KG1 (cell line): Measurements from ENCODE around the gene ACOT8.
"Not testable (repeated sequence)": the region's sequence is repeated elsewhere in the genome, so short reads cannot be mapped to it uniquely, and the experiment has no call there.

Experiments
- DNase-seq: peaks from one replicate; lab custom pipeline; 2025; lab: John Stamatoyannopoulos, UW

The ACOT8 gene

DNA sequence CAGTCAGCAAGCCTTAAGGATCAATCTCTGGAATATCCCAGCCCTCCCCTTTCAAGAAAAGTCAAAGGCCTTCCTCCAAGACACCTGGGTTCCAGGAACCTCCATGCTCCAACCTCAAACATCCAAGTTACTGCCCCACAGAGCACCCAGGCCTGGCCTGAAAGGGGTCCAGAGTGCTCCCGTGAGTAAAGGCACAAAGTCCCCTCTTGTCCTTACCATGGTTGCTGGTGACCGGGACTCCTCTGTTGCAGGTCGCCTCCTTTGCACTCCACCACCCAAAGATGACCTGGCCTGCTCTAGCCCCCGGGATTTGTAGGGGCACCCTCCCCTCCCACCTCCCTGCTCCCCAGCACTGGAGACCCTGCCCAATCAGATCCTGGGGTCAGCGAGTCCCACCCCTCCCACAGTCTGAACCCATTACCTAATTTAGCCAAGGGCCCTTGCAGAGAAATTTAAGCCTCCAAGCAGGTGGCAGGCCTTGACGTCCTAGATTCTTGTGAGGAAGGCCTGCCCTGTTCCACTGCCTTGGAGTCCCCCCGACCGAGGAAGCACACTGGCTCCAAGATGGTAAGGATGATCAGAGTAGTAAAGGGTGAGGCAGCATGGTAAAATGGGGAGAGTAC, 30.1 kb downstream of the ACOT8 start, which contains the start of gene TNNC2:
Gene TNNC2 (minus strand): TSS at position 283 of the 623 bp plus-strand sequence. CDS start 64 bp downstream, at position 219.
- DNase-seq, result no peak

DNA sequence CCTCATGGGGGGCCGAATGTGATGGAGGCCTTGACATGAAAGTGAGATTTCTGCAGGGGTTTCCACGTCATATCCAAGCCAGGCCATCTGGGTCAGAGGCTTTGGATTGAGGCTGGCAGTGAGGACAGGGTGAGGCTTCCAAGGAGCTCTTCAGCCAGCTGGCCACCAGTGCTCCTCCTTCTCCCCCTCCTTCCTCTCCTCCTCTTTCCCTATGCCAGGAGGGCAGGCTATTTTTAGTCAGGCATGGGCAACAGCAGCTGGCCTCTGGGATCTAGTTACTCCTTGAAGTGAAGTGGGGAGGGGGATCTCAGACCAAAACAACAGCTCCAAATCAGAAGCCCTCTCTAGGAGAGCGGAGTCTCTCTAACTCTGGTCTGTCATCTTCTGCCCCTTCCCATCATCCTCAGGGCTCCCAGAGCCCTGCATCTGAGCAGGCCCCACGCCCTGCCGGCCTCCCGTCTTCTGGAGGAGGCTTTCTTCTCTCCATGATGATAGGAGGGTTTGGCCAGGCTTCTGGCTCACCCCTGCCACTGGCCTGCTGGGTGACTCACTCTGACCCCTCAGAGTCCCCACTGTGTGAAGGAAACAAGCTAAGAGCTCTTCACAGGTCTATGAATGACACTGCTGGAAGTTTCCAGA, 30.7 kb downstream of the ACOT8 start:
- DNase-seq, result no peak

DNA sequence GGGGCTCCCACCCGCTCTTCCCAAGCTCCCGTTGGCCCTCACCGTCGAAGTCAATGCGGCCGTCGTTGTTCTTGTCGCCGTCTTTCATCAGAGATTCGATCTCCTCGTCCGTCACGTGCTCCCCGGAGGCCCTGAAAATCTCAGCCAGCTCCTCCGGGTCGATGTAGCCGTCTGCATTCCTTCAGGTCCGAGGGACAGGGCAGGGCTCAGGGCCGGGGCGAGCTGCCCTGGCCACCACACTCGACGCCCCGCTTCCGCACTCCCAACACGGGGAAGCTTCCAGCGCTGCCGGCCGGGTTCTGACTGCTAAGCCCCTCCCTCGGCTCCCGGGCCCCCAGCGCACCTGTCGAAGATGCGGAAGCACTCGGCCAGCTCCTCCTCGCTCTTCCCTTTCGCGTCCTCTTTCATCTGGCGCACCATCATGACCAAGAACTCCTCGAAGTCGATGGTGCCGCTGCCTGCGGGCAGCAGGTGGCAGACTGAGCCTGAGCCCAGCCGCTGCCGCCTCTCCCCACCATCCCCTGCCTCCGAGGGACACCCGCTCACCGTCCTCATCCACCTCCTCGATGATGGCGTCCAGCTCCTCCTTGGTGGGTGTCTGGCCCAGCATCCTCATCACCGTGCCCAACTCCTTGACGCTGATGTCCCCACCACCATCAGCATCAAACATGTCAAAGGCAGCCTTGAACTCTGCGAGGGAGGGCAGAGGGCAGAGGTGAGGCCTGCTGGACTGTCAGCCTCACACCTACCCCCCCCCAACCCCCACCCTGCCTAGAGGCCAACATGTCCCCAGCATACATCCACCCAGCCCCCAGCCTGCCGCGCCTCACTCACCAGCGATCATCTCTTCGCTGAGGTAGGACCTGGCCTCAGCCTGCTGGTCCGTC, 33.0 kb downstream of the ACOT8 start:
- no peak for DNase-seq

DNA sequence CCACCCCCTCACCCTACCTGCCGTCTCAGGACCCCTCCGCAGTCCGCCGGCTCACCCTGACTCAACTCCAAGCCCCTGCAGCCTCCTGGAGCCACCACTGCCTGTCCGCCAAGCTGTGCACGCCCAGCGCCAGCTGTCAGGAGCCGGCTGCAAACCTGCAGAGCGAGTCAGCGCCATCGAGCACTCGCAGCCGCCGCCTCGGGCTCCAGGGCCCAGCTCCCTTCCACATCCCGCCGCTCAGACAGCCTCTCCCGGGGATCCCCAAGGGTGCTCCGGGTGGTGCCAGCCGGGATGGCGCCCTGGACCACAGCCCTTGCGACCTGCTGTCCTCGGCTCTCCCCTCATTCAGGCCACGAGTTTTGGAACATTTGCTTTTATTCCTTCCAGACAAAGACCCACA, 34.3 kb downstream of the ACOT8 start:
- no peak for DNase-seq

DNA sequence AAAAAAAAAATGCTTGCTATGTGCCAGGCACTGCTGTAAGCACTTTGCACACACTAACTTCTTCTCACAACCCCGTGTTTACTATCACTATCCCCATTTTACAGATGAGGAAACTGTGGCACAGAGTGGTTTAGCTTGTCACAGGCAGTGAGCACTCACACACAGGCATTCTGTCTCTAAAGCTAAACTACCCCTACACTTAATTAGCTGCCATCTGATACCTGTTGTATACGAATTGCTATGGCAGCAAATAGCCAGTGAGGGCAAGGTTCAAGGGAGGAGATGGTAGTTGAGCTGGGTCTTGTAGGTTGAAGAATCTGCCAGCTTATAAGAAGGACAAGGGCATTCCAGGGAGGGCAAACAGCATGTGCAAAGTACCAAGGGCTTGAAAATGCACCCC, 35.2 kb downstream of the ACOT8 start:
- no peak for DNase-seq

DNA sequence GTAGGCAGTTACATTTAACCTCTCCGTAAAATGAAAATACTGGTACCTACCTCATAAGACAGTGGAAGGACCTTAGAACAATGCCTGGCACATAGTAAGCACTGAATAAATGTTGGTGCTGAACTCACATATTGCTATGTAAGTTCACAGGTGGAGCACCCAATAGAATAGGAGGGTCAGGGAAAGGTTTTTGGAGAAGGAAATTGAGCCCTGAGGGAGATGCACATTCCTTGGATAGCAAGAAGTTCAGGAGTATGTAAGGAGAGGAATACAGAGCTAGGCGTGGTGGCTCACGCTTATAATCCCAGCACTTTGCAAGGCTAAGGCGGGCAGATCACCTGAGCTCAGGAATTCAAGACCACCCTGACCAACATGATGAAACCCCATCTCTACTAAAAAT, 37.7 kb downstream of the ACOT8 start:
- no peak for DNase-seq

DNA sequence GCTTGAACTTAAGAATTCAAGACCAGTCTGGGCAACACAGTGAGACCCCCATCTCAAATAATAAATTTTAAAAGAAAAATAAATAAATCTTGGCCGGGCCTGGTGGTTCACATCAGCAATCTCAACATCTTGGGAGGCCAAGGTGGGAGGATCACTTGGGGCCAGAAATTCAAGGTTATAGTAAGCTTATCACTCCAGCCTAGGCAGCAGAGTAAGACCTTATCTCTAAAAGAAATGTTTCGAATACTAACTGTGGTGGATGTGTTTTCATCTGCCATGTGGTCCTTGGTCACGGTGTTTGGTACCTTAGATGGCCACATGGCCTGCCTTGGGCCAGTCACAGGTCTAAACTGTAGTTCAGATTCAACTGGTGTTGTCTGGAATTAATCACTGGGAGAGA, 39.0 kb downstream of the ACOT8 start:
- no peak for DNase-seq

DNA sequence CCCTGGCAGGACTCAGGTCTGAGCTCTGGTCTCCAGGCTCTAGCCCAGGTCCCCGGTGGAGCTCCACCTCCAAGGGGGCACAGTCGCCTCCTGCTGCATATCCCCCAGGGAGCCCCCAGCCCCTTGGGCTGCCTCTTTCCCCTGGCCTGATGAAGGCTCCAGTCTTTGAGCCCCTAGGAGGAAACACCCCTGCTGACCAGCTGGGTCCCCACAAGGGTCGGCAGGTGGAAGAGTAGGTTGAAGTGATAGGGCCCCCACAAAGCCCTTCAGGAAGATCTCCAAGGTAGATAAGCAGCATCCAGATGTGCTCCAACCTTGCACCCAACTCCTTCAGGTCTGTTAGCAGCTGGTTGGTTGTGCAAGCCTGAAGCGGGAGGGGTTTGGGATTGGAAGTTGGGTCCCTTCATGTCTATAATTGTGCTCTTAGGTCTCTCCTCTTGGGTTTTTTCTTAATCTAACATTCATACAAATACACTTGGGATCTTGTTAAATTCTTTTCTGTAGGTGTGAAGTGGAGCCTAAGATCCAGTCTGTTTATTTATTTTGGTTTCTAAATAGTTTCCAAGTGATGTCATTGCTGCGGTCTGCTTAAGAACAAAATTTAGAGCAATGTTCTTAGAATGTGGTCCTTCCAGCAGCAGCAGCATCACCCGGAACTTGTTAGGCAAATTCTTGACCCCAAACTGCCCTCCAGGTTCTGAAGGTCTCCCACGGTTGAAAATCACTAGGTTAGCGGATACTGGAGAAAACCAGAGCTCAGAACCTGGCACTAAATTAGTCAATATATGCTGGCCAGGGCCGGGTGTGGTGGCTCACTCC, 39.6 kb downstream of the ACOT8 start:
- DNase-seq, result no peak

DNA sequence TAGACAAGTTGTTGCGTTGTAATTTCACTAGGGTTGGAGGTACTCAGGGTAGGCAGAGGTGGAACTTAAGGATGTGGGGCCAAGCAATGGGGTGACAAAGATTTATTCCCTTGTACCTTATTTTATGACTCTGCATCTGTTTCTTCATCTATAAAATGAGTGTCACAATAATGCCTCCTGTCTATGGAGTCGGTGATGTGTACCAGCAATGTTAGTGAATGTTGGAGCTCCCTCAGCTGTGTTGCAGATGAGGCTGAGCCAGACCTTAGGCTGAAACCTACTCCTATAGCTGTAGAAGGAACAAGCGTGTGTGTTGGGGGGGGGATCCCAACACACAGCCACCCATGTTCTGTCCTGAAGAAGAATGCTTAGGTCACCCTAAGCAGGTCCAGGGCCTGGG, 40.2 kb downstream of the ACOT8 start:
- DNase-seq, result no peak

DNA sequence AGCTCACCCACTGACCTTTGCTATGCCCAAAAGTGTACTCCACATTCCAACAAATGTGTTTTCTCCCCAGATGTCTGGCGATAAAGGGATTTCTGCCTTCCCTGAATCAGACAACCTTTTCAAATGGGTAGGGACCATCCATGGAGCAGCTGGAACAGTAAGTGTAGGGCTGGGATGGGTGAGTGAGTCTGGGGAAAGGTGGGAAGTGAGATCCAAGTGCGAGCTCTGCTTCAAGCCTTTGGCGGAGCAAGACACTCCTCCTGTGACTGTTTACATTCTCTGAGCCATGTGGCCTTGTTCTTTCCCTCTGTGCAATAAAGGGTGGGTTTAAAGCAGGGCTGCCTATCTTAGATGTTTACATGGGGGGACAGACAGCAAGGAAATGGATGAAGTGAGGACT, 42.9 kb downstream of the ACOT8 start:
- no peak for DNase-seq

DNA sequence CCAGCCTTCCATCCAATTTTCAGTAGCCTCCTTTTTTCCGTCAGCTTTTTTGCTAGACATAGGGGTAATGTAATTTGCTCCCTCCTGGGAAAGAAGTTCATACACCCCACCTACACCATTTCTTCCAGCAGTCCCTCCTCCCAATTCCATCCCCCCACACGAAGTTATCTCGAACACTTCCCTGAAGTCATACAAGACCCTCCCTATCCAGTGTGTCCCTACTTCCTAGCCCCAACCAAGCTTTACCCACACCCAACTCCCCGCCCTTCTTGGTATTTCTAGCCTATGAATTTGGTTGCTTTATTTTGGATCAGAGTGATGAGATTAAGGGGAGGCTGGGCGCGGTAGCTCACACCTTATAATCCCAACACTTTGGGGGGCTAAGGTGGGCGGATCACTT, 43.7 kb downstream of the ACOT8 start:
- no peak for DNase-seq

DNA sequence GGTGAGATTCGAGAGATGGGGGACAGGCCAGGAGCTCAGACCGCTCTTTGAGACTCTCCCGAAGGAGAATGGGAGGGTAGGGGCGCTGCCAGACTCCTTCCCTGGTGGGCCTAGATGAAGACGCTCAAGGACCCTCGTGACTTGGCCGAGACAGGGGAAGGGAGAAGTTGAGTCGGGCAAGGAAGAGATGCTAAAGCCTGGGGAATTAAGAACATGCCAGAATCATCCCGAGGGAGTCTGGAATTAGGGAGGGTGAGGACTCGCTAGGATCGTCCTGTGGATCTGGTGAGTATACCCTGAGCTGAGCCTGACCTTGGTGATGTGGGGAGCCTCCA, 44.2 kb downstream of the ACOT8 start:
- no peak for DNase-seq

DNA sequence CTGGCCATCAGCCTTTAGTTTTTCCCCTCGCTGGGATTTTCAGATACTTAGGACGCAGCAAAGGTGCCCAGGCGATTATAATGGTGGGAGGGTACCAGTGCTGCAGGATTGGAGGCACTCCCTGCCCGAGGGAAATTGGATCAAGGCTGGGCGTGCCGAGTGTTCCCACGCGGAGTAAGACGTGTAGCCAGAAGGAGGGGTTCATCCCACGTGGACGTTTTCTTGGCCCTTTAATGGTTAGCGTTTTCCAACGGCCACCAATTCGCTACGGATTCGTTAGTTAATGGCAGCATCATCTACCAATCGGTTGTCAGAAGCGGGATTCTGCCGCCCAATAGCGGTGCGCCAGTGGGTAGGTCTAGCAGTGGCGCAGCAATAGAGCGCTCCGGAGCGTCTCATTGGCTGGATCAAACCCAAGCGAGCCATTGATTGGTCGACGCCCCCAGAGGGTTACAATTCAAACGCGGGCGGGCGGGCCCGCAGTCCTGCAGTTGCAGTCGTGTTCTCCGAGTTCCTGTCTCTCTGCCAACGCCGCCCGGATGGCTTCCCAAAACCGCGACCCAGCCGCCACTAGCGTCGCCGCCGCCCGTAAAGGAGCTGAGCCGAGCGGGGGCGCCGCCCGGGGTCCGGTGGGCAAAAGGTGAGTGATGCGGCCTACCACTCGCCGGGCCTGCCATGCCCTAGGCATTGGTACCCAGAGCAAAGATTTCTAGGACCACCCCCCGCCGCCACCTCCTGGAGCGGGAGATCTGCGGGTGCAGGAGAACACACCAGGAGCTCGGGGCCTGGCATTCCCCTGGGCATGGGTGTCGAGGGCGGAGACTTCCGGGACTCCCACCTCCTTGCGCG, 44.8 kb downstream of the ACOT8 start, which contains the start of gene UBE2C:
Gene UBE2C (plus strand): TSS at position 488 of the 849 bp plus-strand sequence. CDS start 52 bp downstream, at position 540.
- DNase-seq, result peak; percentile 22

DNA sequence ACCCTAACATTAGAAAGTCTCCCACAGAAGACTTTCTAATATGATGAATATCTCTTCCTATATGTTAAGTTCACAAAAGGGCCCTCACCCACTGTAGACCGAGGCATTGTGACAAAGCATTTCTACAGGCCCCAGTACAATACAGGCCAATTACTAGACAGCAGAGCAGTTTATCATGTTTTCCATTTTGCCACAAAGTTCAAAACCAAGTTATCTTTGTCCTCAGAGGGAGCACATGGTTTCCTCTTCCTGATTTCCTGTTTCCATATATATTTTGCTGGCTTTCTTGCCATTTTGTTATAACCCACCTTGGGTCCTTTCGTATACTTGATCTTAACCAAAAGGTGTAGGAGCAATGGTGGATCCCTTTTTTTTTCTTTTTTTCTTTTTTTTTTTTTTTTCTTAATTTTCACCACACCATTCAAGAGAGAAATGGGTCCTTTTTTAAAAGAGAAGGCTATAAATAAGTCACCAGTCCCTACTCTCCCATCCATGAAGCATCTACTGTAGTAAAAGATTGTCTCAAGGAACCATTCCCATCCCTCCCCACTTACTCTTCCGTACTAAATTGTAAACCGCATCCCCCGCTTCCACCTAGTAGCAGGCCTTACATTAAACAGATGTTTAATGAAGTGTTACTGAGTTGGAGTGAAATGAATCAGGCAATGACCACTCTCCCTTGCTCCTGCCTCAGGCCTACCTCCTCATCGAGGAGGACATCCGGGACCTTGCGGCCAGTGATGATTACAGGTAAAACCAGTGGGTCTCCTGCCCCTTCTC, 46.8 kb downstream of the ACOT8 start:
- no peak for DNase-seq

DNA sequence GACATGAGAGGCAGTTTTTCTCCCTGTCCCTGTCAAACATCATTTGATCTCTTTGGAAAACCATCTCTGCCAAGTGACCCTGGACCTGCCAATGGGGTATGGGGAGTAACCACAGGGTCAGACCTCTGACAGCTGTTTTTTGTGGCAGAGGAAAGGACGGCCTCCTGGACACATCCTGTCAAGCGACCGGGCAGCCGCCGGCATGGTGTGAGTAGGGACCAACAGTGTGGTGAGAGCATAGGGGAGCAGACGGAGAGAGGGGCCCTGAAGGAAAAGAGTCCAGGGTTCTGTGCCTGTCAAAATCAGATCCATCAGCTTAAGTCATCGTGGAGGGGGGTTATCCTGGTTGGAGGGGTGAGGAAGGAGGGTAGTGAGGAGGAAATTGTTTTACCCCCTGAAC, 55.3 kb downstream of the ACOT8 start:
- DNase-seq, result no peak

DNA sequence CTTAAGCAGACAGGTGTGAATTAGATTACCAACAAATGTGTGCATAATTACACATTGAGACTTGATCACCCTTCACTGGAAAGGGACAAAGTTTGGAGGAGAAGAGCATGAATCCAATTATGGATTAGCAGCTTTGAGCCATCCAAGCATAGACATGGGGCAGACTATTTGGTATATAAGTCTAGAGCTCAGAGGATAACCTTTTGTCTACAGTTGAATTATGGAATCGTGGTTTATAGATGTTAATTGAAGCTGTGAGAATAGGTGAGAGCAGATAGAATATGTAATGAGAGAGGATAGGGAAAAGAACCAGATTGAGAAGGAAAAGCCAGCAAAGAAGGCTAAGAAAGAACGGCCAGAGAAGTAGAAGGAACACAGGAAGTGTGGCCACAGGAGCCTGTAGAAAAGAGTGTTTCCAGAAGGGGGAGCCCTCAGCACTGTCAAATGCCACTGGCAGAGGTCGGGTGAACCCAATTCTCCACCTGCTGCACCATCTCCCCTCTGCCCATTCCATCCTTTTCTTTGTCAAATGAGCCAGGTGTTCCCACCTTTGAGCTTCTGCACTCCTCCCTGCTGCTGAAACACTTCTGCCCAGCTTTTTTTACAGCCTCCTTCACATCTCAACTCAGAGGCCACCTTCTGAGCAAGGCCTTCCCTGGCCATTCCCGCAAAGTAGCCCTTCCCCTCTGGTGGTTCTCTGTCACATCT, 58.1 kb downstream of the ACOT8 start:
- peak; percentile 21 for DNase-seq

DNA sequence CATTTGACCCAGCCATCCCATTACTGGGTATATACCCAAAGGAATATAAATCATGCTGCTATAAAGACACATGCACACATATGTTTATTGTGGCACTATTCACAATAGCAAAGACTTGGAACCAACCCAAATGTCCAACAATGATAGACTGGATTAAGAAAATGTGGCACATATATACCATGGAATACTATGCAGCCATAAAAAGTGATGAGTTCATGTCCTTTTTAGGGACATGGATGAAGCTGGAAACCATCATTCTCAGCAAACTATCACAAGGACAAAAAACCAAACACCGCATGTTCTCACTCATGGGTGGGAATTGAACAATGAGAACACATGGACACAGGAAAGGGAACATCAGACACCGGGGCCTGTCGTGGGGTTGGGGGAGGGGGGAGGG, 59.2 kb downstream of the ACOT8 start:
- not testable (repeated sequence) for DNase-seq

DNA sequence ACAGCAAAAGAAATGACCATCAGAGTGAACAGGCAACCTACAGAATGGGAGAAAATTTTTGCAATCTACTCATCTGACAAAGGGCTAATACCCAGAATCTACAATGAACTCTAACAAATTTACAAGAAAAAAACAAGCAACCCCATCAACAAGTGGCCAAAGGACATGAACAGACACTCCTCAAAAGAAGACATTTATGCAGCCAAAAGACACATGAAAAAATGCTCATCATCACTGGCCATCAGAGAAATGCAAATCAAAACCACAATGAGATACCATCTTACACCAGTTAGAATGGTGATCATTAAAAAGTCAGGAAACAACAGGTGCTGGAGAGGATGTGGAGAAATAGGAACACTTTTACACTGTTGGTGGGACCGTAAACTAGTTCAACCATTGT, 59.7 kb downstream of the ACOT8 start:
- not testable (repeated sequence) for DNase-seq

DNA sequence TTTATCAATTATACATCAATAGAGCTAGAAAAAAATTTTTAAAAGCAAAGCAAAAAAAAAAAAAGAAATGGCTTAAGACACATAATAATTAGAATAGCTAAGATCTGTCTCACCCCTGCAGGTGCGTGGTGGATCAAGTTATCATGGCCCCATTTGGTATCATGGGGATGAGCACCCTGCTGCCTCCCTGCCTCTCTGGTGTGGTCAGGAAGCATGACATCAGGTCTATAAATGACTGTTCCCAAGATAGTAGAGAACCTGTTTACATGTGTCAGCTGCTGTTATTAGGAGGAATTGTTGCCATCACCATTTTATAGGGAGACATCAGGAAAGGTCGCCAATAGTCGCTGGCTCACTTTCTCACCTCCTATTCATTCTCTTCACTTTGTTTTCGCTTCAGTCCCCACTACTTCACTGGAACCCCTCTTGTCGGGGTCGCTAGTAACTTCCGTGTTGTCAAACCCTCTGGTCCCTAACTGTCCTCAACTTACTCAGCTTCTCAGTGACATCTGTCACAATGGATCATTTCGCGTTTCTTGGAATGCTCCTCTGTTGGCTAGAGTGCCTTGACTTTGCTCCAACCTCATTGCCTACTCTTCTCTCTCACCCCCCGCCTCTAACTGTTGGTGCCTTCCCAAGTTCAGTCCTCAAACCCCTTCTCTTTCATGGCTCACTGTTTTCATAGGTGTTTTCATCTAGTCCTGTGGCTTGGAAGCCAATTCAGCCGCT, 60.7 kb downstream of the ACOT8 start:
- DNase-seq, result no peak
